SK-N-SH treated with all-trans-retinoic acid at 6 μM for 48 hours (cell line): ENCODE results near the gene NKD1.

Experiments
- ATAC-seq: fragments of 200-7000 bp; cut with Tn5 transposase; 3 replicates; pipeline ENCODE4 v1.9.1; 2020; ENCODE audit warnings: mild to moderate bottlenecking, moderate library complexity
- ARNTL ChIP-seq: fragments of 450-650 bp; formaldehyde crosslinking; IDR thresholded peaks from 2 replicates; pipeline ENCODE4 v1.5.0; 2020; ENCODE audit warnings: low read depth, mild to moderate bottlenecking, moderate library complexity, borderline replicate concordance
- BACH2 ChIP-seq: fragments of 250-450 bp; sonication (Bioruptor Pico); IDR thresholded peaks from 2 replicates; pipeline ENCODE4 v1.9.0; 2021; ENCODE audit warnings: mild to moderate bottlenecking, borderline replicate concordance
- ESRRG ChIP-seq: fragments of 250-450 bp; sonication (Bioruptor Pico); IDR thresholded peaks from 2 replicates; pipeline ENCODE4 v1.6.1; 2021; ENCODE audit warnings: mild to moderate bottlenecking
- GLIS3 ChIP-seq: fragments of 250-450 bp; sonication (Bioruptor Pico); IDR thresholded peaks from 2 replicates; pipeline ENCODE4 v1.5.0; 2020; ENCODE audit warnings: mild to moderate bottlenecking, moderate library complexity
- ISL1 ChIP-seq: fragments of 250-450 bp; sonication (Bioruptor Pico); IDR thresholded peaks from 2 replicates; pipeline ENCODE4 v2.1.2; 2022; ENCODE audit warnings: mild to moderate bottlenecking, moderate library complexity
- PPARA ChIP-seq: fragments of 250-450 bp; sonication (Bioruptor Pico); IDR thresholded peaks from 2 replicates; pipeline ENCODE4 v1.5.0; 2020; ENCODE audit warnings: mild to moderate bottlenecking, borderline replicate concordance
- RARB ChIP-seq: fragments of 250-450 bp; sonication (Bioruptor Pico); IDR thresholded peaks from 2 replicates; pipeline ENCODE4 v1.8.0; 2021; ENCODE audit warnings: mild to moderate bottlenecking, moderate library complexity
- SNAI2 ChIP-seq: fragments of 250-450 bp; sonication (Bioruptor Pico); IDR thresholded peaks from 2 replicates; pipeline ENCODE4 v1.5.0; 2020; ENCODE audit warnings: mild to moderate bottlenecking, moderate library complexity
- TCF4 ChIP-seq: fragments of 250-450 bp; sonication (Bioruptor Pico); IDR thresholded peaks from 2 replicates; pipeline ENCODE4 v1.8.0; 2021; ENCODE audit warnings: mild to moderate bottlenecking, moderate library complexity, borderline replicate concordance
- TOX ChIP-seq: fragments of 250-450 bp; sonication (Bioruptor Pico); IDR thresholded peaks from 2 replicates; pipeline ENCODE4 v1.8.0; 2021; ENCODE audit warnings: mild to moderate bottlenecking, moderate library complexity, borderline replicate concordance
- ZC3H10 ChIP-seq: fragments of 250-450 bp; sonication (Bioruptor Pico); IDR thresholded peaks from 2 replicates; pipeline ENCODE4 v1.5.1; 2021; ENCODE audit warnings: mild to moderate bottlenecking, moderate library complexity
- ZFP3 ChIP-seq: fragments of 250-450 bp; sonication (Bioruptor Pico); IDR thresholded peaks from 2 replicates; pipeline ENCODE4 v1.5.0; 2020; ENCODE audit warnings: mild to moderate bottlenecking, moderate library complexity
- ZFP30 ChIP-seq: fragments of 450-650 bp; formaldehyde crosslinking; IDR thresholded peaks from 2 replicates; pipeline ENCODE4 v1.5.0; 2022; ENCODE audit warnings: mild to moderate bottlenecking, moderate library complexity
- ZNF565 ChIP-seq: fragments of 450-650 bp; formaldehyde crosslinking; conservative IDR thresholded peaks from 2 replicates; pipeline ENCODE4 v1.5.0; 2020; ENCODE audit warnings: low read depth, mild to moderate bottlenecking, moderate library complexity
- ZNF70 ChIP-seq: fragments of 450-650 bp; formaldehyde crosslinking; IDR thresholded peaks from 2 replicates; pipeline ENCODE4 v1.5.0; 2020; ENCODE audit warnings: mild to moderate bottlenecking, moderate library complexity
- ZNF8 ChIP-seq: fragments of 450-650 bp; formaldehyde crosslinking; IDR thresholded peaks from 2 replicates; pipeline ENCODE4 v1.5.0; 2020; ENCODE audit warnings: mild to moderate bottlenecking, moderate library complexity
- TF ChIP-seq, protein P1 (sequence below): fragments of 250-450 bp; sonication (Bioruptor Pico); IDR thresholded peaks from 2 replicates; pipeline ENCODE4 v1.5.1; 2020; ENCODE audit warnings: low read depth, mild to moderate bottlenecking, moderate library complexity
- TF ChIP-seq, protein P2 (sequence below): fragments of 250-450 bp; sonication (Bioruptor Pico); IDR thresholded peaks from 2 replicates; pipeline ENCODE4 v1.5.1; 2021; ENCODE audit warnings: mild to moderate bottlenecking, moderate library complexity
- TF ChIP-seq, protein P3 (sequence below): fragments of 250-450 bp; sonication (Bioruptor Pico); IDR thresholded peaks from 2 replicates; pipeline ENCODE4 v1.5.0; 2020; ENCODE audit warnings: mild to moderate bottlenecking, moderate library complexity
- TF ChIP-seq, protein P4 (sequence below): fragments of 250-450 bp; sonication (Bioruptor Pico); IDR thresholded peaks from 2 replicates; pipeline ENCODE4 v1.8.0; 2020; ENCODE audit warnings: mild to moderate bottlenecking, moderate library complexity, borderline replicate concordance
- TF ChIP-seq, protein P5 (sequence below): fragments of 250-450 bp; sonication (Bioruptor Pico); IDR thresholded peaks from 2 replicates; pipeline ENCODE4 v1.8.0; 2021; ENCODE audit warnings: low read depth, mild to moderate bottlenecking, moderate library complexity, borderline replicate concordance

The NKD1 gene

DNA sequence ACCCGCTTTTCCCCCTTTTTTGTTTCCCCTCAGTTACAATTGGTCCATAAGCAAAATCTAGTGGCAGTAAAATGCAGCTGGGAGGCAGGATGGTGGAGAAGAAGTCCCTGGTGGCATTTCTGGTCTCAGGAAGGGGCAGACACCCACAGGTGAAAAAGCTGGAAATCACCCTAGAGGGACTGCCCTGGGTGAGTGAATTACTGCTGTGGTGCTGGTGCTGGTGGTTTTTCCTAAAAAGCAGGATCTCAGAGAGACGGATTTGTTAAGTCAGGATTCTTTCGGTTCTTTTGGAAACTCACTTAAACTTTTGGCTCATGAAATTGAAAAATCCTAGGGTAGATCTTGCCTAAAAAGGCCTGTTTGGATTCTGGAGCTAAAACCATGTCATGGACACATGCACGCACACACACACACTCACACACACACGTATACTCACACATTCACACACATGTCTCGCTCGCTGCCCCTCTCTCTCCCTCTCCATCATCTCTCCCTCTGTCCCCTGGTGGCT lies 65.8 kb downstream of the NKD1 start:
- TF ChIP-seq, protein P1, sequence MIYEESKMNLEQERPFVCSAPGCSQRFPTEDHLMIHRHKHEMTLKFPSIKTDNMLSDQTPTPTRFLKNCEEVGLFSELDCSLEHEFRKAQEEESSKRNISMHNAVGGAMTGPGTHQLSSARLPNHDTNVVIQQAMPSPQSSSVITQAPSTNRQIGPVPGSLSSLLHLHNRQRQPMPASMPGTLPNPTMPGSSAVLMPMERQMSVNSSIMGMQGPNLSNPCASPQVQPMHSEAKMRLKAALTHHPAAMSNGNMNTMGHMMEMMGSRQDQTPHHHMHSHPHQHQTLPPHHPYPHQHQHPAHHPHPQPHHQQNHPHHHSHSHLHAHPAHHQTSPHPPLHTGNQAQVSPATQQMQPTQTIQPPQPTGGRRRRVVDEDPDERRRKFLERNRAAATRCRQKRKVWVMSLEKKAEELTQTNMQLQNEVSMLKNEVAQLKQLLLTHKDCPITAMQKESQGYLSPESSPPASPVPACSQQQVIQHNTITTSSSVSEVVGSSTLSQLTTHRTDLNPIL (CRISPR knock-in tag): no peak
- TF ChIP-seq ZNF70 (CRISPR knock-in tag) (no peak), RARB (no peak), TOX (no peak), ZFP30 (no peak), ZC3H10 (CRISPR knock-in tag) (no peak), ZFP3 (CRISPR knock-in tag) (no peak), SNAI2 (CRISPR knock-in tag) (no peak), ISL1 (CRISPR knock-in tag) (no peak), ARNTL (CRISPR knock-in tag) (no peak), BACH2 (CRISPR knock-in tag) (no peak), TCF4 (CRISPR knock-in tag) (no peak), ZNF8 (CRISPR knock-in tag) (no peak), ZNF565 (CRISPR knock-in tag) (no peak), PPARA (no peak), GLIS3 (CRISPR knock-in tag) (no peak)
- TF ChIP-seq, protein P2, sequence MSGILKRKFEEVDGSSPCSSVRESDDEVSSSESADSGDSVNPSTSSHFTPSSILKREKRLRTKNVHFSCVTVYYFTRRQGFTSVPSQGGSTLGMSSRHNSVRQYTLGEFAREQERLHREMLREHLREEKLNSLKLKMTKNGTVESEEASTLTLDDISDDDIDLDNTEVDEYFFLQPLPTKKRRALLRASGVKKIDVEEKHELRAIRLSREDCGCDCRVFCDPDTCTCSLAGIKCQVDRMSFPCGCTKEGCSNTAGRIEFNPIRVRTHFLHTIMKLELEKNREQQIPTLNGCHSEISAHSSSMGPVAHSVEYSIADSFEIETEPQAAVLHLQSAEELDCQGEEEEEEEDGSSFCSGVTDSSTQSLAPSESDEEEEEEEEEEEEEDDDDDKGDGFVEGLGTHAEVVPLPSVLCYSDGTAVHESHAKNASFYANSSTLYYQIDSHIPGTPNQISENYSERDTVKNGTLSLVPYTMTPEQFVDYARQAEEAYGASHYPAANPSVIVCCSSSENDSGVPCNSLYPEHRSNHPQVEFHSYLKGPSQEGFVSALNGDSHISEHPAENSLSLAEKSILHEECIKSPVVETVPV: no peak
- TF ChIP-seq, protein P3, sequence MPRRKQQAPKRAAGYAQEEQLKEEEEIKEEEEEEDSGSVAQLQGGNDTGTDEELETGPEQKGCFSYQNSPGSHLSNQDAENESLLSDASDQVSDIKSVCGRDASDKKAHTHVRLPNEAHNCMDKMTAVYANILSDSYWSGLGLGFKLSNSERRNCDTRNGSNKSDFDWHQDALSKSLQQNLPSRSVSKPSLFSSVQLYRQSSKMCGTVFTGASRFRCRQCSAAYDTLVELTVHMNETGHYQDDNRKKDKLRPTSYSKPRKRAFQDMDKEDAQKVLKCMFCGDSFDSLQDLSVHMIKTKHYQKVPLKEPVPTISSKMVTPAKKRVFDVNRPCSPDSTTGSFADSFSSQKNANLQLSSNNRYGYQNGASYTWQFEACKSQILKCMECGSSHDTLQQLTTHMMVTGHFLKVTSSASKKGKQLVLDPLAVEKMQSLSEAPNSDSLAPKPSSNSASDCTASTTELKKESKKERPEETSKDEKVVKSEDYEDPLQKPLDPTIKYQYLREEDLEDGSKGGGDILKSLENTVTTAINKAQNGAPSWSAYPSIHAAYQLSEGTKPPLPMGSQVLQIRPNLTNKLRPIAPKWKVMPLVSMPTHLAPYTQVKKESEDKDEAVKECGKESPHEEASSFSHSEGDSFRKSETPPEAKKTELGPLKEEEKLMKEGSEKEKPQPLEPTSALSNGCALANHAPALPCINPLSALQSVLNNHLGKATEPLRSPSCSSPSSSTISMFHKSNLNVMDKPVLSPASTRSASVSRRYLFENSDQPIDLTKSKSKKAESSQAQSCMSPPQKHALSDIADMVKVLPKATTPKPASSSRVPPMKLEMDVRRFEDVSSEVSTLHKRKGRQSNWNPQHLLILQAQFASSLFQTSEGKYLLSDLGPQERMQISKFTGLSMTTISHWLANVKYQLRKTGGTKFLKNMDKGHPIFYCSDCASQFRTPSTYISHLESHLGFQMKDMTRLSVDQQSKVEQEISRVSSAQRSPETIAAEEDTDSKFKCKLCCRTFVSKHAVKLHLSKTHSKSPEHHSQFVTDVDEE: no peak
- TF ChIP-seq, protein P4, sequence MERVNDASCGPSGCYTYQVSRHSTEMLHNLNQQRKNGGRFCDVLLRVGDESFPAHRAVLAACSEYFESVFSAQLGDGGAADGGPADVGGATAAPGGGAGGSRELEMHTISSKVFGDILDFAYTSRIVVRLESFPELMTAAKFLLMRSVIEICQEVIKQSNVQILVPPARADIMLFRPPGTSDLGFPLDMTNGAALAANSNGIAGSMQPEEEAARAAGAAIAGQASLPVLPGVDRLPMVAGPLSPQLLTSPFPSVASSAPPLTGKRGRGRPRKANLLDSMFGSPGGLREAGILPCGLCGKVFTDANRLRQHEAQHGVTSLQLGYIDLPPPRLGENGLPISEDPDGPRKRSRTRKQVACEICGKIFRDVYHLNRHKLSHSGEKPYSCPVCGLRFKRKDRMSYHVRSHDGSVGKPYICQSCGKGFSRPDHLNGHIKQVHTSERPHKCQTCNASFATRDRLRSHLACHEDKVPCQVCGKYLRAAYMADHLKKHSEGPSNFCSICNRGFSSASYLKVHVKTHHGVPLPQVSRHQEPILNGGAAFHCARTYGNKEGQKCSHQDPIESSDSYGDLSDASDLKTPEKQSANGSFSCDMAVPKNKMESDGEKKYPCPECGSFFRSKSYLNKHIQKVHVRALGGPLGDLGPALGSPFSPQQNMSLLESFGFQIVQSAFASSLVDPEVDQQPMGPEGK: no peak
- ATAC-seq: no peak

DNA sequence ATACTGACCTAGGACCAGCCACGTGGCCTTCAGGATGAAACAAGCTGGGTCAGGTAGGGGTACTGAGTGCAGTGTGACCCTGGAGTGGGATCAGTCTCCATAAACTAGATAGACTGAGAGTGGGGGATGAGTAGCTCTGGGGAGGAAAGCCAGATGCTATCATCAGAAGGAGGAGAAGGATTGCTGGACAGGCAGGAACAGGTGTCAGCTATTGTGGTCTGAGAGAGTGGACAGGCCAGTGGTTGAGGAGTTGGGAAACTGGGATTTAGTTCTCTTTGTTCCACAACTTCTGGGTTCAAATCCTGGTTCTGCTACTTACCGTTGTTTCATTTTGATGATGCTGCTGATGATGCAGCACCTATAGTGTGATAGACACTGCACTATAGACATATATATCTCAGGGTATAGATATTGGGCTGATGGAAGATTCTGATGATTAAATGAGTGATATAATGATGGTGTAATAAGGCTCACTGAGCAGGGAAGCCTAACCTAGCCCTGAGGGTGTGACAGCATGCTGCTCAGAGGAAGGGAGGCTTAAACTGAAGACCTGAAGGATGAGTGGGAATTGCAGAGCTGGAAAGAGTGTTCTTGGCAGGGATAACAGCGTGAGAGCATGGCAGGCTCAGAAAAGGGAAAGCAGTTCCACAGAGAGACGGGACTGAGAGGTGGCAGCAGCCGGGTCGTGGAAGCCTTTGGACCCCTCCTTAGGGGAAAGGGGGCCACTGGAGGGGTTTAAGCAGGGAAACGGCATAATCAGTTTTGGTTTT lies 66.9 kb downstream of the NKD1 start:
- no peak for ATAC-seq
- TF ChIP-seq, protein P5, sequence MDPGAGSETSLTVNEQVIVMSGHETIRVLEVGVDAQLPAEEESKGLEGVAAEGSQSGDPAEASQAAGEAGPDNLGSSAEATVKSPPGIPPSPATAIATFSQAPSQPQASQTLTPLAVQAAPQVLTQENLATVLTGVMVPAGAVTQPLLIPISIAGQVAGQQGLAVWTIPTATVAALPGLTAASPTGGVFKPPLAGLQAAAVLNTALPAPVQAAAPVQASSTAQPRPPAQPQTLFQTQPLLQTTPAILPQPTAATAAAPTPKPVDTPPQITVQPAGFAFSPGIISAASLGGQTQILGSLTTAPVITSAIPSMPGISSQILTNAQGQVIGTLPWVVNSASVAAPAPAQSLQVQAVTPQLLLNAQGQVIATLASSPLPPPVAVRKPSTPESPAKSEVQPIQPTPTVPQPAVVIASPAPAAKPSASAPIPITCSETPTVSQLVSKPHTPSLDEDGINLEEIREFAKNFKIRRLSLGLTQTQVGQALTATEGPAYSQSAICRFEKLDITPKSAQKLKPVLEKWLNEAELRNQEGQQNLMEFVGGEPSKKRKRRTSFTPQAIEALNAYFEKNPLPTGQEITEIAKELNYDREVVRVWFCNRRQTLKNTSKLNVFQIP (CRISPR knock-in tag): no peak
- TF ChIP-seq ARNTL (CRISPR knock-in tag) (no peak), ESRRG (no peak), ZC3H10 (CRISPR knock-in tag) (no peak), RARB (no peak), ZFP30 (no peak)
- TF ChIP-seq, protein P2: no peak
- TF ChIP-seq, protein P3: no peak
- TF ChIP-seq, protein P1 (CRISPR knock-in tag): no peak
